NK-92 (cell line): ENCODE results near the gene NR1D2.

ENCODE experiments used
- DNase-seq: peaks from one replicate; lab custom pipeline; 2025; ENCODE audit not compliant: unreplicated experiment; lab: John Stamatoyannopoulos, UW

The NR1D2 gene

DNA sequence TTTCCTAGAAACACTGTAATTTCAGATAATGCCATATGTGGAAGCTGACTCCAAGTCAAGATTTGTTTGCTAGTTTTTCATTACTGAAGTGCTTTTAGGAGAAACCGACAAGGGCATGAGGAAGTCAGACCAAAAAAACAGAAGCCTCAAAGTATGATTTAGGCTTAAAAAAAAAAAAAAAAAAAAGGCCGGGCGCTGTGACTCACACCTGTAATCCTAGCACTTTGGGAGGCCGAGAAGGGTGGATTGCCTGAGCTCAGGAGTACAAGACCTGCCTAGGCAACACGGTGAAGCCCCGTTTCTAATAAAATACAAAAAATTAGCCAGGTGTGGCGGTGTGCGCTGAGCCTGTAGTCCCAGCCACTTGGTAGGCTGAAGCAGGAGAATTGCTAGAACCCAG is 16.6 kb upstream of the NR1D2 start:
- DNase-seq, result no peak

DNA sequence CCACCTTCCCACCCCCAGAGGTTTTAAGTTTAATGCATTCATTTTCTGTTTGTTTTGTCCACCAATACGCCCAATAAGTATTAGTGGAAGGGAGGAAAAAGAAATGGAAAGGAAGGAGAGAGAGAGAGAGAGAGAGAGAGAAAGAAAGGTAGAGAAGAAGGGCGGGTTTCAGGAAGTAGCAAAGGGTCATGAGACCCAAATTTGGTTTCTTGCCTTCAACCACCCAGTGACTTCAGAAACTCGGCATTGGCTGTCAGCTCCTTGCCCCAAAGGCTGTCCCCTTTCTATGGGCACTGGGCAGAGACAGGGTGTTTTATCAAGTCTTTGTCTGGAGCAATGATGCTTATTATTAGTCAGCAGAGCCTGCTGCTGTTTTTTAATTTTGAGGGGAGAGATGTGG is 13.5 kb upstream of the NR1D2 start:
- no peak for DNase-seq

DNA sequence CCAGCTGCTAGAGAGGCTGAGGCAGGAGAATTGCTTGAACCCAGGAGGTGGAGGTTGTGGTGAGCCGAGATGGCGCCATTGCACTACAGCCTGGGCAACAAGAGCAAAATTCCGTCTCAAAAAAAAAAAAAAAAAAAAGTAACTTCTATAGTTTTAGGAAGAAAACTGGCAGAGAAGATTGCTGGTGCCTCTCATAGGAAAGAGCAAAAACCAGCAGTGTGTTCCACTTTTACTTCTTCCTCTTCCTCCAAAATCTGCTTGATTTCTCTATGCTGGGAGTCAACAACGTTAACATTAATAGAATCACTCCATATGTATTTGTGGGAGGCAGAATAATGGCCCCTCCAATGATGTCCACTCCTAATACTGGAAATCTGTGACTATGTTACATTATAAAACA is 12.5 kb upstream of the NR1D2 start:
- DNase-seq, result no peak

DNA sequence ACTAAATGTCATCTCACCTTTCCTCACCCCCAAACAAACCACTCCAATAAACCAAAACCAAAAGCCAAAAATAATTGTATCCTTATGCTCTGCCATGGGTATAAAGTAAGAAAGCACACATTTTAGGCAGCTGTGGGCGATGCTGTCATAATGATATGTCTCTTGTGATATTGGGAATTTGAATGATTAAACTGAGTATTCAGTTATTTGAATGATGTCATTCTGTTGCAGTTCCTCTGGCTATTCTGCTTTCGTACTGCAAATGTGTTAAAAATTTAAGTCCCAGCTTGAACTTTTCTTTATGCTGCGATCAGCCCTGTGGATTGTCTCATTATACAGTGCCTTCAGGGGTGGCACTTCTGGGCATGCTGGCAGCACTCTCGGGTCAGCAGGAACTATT is 10.8 kb upstream of the NR1D2 start:
- no peak for DNase-seq

DNA sequence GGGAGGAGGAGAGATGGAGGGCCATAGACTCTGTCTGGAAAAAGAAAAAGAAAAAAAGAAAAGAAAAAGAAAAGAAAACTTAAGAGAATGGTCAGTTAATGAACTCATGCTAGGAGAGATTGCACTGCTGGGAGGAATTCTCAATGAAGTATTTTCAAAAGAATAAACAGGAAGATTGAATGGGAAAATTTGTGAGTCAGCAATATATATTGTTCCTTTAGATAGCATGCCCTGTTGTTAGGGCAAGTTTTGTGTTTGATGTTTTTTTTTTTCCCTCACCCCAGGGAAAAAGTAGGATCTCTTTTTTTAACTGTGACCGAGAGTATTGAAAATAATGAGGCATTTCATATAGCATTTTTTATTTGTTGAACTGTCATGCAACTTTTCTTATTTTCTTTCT is 7.8 kb upstream of the NR1D2 start:
- DNase-seq, result no peak

DNA sequence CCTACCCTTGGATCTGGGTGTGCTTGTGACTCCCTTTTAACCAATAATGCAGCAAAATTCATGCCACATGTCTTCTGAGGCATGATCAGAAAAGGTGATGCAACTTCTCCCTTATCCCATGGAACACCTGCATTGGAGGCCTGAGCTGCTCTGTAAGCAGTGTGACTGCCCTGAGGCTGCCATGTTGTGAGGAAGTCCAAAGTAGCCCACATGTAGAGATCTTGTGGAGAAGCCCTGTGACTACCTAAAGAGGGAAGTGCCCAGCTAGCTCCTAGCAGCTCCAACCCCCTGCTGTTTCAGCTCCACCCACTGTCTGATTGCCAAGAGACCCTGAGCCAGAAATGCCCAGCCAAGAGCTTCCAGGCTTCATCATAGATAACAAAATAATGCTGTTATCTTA is 6.4 kb upstream of the NR1D2 start:
- no peak for DNase-seq

DNA sequence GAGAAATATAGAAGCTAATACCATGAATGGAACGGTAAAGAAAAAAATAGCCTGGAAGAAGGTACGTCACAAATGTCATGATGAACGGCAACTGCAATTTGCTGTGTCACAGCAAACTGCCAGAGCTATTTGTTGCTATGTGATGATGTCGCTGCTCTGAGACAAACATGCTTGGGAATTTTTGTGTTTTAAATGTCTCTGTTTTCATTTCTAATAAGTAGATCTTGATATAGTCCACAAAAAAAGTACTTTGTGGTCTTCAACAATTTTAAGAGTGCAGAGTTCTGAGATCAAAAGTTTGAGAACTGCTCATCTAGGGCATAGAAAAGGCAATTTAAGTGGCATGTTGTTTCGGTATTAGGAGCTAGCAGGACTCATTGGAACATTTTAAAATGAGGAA is 4.3 kb upstream of the NR1D2 start:
- DNase-seq, result no peak

DNA sequence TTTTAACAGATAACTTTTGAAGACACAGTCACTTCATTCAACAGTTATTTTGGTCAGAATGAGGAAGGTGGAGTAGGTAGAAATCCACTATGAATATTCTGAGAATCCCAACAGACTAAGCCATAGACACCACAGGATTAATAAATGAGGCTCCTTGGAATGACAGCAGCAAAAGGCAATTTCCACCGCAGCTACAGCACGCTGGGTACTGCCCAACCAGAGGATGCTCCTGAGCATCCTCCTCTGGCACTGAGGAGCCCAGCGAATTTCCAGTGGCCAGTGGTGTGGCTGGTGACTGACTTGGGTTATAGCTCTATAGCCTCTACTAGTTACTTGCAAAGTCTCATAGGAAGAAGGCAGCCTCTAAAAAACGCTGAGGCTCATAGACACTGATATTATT is 3.6 kb upstream of the NR1D2 start:
- no peak for DNase-seq

DNA sequence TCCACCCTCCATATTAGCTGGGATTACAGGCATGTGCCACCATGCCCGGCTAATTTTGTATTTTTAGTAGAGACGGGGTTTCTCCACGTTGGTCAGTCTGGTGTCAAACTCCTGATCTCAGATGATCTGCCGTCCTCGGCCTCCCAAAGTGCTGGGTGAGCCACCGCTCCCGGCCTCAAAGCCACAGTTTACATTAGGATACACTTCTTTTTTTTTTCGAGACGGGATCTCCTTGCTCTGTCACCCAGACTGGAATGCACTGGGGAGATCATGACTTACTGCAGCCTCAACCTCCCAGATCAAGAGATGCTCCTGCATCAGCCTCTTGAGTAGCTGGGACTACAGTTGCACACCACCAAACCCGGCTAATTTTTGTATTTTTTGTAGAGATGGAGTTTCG is 2.5 kb upstream of the NR1D2 start:
- no peak for DNase-seq

DNA sequence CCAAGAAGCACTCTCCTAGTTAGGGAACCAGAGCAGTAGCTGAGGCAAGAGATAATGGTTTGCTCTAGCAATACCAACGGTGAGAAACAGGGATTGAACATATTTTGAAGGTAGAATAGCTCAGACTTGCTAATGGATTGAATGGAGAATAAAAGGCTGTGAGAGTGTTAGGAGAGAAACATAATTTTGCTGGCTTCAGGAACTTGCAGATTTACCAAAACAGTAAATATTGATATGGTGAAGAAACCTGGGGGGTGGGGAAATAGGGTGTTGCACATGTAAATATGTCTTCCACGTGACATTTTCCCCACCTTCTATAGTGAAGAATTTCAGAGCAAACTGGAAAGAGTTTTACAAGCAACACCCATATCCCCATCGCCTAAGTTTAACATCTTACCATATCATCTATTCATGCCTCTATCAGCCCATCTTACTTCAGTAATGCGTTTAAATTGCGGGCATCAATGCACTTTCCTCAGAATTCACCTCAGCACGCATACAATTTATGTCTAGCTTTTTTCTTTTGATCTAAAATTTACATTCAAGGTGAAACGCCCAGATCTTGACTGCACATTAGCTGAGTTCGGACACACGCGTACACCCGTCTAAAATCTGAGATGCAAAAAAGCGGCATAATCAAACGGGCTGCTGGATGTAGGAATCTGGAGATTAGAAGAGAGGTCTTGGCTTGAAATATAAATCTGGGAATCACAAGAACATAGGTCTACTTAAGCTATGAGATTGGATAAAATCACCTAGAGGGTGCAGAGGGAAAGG is 891 bp upstream of the NR1D2 start:
- no peak for DNase-seq

DNA sequence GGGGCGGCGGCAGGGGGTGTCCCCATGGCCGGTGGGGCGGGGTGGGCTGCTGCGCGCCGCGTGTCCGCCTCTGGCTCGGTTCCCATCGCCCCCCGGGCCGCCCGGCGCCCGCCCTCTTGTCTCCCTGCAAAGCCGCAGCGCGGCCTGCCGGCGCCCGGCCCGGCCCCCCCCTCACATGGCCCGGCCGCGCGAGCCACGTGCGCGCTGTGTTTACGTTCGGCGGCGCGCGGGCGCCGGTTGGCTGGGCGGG is 502 bp downstream of the NR1D2 start:
- DNase-seq, result no peak

DNA sequence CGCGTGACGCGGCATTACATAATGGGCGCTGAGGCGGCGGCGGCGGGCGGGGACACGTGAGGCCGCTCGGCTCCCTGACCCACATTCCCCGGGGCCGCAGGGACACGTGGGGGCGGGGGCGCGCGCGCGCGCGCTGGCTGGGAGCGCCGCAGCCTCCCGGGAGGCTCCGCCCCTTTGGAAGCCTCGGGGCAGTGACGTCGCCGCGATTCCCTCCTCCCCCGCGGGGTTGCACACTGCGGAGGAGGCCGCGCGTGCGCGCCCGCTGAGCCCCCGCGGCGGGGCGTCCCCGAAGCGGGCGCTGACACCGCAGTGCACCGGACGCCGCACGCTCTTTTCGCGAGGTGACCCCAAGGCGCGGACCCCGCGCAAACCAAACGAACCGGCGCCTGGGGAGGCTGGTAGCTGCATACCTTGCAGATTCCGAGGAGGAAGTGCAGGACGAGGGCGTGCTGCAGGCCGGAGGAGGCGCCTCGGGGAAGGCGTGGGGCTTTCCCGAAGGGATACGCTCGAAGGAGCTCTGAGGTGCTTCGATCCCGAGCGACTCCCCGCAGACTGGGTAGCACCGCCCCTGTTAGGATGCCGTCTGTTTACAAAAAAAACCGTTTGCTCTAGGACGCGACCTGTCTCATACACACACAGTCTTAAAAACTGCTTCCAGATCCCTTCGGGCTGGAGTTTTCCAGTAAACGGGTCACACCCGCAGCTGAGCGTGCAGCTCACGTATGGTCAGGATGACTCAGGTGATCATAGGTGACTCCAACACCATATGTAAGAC is 1.0 kb downstream of the NR1D2 start:
- peak; percentile 59 for DNase-seq

DNA sequence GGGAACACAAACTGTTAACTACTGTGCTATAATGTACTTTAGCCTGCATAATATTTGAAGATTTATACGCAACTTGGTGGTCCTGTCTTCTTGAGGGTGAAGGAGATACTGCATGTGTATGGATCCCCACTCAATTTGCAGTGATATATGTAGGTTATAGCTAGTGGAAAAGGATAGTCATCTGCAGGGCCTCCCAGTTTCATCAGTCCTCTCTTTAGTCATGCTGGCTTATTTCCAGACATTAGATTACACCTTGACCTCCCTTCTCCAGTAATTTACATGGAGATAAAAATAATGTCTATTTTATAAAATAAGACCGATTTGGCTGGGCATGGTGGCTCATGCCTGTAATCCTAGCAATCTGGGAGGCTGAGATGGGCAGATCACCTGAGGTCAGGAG is 3.7 kb downstream of the NR1D2 start:
- DNase-seq, result no peak

DNA sequence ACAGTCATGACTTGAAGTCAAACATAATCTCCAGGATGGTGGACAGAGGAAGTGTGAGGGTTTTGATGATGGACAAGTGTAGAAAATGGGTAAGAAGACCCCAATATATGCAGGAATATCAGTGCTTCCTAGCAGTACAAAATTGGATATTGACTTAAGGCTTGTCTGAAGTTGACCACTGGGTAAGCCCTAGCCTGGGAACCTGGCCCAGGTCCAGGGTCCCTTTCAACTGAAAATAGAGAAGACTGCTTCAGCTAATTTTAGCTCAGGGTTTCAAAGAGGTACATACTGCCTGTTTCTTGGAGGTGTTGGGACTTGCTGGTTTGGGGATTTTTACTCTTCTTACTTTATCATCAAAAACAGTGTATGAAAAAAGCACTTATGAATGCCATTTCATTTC is 4.7 kb downstream of the NR1D2 start:
- no peak for DNase-seq

DNA sequence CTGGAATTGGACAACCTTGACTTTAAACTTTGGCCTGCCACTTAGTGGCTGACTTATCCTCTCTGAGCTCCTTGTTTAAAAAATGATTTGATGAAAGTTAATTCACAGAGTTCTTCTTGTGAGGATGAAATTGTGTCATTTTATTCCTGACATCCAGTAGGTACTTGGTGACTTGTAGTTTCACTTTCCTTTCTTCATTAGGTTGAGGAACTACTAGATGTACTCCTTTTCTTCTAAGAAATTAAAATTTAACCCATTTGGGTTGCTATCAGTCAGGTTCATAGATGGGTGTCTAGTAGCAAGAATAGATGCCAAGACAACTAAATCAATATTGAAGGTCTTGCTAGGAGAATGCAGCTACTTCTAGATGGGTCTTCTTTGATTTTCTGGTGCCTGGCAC is 5.2 kb downstream of the NR1D2 start:
- no peak for DNase-seq

DNA sequence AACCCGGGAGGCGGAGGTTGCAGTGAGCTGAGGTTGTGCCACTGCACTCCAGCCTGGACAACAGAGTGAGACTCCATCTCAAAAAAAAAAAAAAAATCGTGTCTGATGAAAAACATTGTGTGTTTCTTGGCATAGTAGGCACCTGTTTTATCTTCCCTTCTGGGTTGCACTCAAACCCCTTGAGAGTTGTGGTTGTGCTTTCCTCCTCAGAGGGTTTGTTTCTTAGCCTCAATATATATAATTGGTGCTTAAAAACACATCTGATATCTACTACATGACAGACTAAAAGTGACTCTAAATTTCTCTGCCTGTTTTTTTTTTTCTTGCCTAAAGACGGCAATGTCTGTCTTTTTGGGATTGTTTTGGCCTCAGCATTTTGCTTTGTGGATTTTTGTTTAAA is 7.6 kb downstream of the NR1D2 start:
- DNase-seq, result no peak

DNA sequence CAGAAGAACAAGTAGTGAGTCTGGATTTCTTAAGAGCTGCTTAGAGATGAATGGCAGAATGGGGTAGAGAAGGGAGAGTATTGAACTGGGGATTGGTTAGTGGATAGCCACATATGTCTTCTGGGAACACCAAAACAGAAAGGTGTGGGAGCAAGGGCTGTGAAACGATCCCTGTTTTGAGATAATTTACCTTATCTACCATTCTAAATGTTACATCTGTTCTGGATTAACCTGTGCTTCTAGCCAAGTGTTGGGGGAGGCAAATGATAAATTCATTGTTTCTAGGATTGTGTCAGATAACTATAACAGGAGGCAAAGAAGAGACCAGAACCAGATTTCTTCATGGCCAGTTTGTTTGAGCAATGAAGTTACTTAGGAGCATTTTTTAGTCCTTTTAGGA is 8.4 kb downstream of the NR1D2 start:
- DNase-seq, result no peak

DNA sequence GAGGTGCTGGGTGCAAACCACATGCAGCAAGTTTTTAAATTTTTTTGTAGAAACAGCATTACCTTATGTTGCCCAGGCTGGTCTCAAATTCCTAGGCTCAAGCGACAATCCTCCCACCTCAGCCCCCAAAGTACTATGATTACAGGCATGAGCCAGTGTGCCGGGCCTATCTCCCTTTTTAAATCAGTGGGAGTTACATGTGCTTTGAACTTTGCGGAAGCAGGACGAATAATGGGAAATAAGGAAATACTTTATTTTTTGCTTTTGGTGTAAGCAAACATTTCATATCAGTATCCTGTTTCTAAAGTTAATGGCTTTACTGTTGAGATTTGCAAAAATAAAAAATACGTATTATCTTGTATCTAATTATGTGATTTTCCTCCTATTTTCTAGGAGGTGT is 9.1 kb downstream of the NR1D2 start:
- no peak for DNase-seq

DNA sequence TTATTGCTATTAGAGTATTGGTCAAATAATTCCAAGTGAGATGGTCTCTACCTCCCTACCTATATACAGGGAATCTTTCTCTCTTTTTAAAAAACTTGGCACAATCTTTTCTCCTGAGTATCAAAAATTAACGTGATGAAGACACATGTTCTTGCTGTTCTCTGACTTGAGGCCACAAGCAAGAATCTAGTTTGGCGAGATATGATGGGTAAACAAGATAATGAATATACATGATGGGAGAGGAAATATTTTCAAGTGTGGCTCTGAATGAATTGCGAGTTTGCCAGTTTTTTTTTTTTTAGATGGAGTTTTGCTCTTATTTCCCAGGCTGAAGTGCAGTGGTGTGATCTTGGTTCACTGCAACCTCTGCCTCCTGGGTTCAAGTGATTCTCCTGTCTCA is 11.6 kb downstream of the NR1D2 start:
- DNase-seq, result no peak

DNA sequence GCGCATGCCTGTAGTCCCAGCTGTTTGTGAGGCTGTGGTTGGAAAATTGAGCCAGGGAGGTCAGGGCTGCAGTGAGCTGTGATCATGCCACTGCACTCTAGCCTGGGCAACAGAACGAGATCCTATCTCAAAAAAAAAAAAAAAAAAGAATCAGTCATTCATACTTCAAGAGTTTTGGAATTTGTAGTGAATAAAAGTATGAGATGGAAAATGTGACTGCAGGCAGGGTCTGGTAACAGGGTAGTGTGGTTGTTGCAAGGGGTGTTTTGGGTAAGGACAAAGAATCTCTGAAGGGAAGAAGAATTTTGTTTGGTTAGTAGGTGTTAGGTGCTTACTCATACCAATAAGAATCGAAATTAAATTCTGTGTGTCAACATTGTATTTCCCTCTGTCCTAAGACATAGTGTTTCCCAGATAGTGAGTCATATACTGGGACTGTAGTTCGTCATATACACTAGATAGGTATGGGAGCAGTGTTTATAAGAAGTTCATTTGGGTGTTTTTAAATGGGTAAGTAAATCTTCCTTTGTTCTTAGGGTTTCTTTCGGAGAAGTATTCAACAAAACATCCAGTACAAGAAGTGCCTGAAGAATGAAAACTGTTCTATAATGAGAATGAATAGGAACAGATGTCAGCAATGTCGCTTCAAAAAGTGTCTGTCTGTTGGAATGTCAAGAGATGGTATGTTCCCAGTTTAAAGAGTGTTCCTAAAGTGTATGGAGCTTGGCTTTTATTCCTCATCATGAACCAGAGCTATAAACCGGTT is 14.2 kb downstream of the NR1D2 start:
- no peak for DNase-seq

DNA sequence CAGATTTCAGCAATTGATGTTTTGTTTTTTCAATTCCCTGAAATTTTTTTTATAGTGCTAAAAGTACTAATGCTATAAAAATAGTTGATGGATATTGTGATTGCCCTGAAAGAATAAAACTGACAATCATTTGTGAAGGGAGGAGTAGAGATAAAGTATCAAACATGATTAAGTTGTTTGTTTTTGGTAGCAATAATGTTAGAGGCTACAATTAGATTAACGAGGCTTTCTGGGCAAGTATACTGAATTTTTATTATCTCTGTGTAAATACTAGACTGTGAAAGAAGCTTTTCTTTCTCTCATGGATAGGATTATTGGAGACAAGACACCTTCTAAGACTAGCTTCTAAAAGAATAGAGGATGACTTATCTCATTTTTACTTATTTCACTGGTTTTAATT is 15.6 kb downstream of the NR1D2 start:
- no peak for DNase-seq

DNA sequence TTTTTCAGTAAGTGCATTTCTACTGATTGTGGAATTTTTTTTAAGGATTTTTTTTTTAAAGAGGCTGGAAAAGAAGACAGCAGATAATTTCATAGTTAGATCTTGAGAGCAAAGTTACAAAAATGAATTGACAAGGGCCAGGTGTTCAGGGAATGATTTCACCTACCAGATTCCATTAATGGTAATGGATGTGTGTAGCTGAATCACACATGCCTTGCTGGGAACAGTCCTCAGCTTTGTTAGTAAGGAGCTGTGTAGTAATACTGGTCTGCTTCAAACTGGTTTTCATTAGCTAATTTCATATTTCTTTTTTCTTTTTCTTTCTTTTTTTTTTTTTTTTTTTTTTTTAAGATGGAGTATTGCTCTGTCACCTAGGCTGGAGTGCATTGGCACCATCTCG is 16.0 kb downstream of the NR1D2 start:
- DNase-seq, result no peak
